GM19025 (cell line): ENCODE results near the gene HPSE2.
"Not testable (repeated sequence)": the region's sequence is repeated elsewhere in the genome, so short reads cannot be mapped to it uniquely, and the experiment has no call there.

Source experiments
- ATAC-seq: cut with Tn5 transposase; IDR thresholded peaks from one replicate; pipeline ENCODE4 v1.9.1; 2021; ENCODE audit warnings: mild to moderate bottlenecking, low read depth, moderate library complexity; ENCODE audit not compliant: unreplicated experiment

HPSE2 gene

GRCh38 chr10:99235658-99236626 is at the start of gene HPSE2:
Gene HPSE2, minus strand, starts transcription at chr10:99235852.
- no peak for ATAC-seq

- ATAC-seq = no peak
Measured at GRCh38 chr10:99280472-99280871, 44.8 kb upstream of the HPSE2 start.

GRCh38 chr10:99279626-99280111 is 44.0 kb upstream of the HPSE2 start:
- ATAC-seq = no peak

- no peak for ATAC-seq
Measured at GRCh38 chr10:99276848-99277486, 41.3 kb upstream of the HPSE2 start.

- no peak for ATAC-seq
Measured at GRCh38 chr10:99266383-99266782, 30.7 kb upstream of the HPSE2 start.

GRCh38 chr10:99248824-99249223 is 13.2 kb upstream of the HPSE2 start:
- ATAC-seq = no peak

- ATAC-seq = not testable (repeated sequence)
Measured at GRCh38 chr10:99247893-99248292, 12.2 kb upstream of the HPSE2 start.

- ATAC-seq = no peak
Measured at GRCh38 chr10:99236627-99237309, 1.1 kb upstream of the HPSE2 start.

- ATAC-seq = no peak
Measured at GRCh38 chr10:99234791-99235657, 628 bp downstream of the HPSE2 start.

- ATAC-seq = peak; percentile 92
Measured at GRCh38 chr10:99234041-99234790, 1.4 kb downstream of the HPSE2 start.

- no peak for ATAC-seq
Measured at GRCh38 chr10:99233689-99234037, 2.0 kb downstream of the HPSE2 start.

- no peak for ATAC-seq
Measured at GRCh38 chr10:99233000-99233688, 2.5 kb downstream of the HPSE2 start.

GRCh38 chr10:99232360-99232999 is 3.2 kb downstream of the HPSE2 start:
- ATAC-seq = no peak

- no peak for ATAC-seq
Measured at GRCh38 chr10:99224766-99225165, 10.9 kb downstream of the HPSE2 start.

- no peak for ATAC-seq
Measured at GRCh38 chr10:99207340-99207739, 28.3 kb downstream of the HPSE2 start.

- no peak for ATAC-seq
Measured at GRCh38 chr10:99203310-99203709, 32.3 kb downstream of the HPSE2 start.

GRCh38 chr10:99172950-99173349 is 62.7 kb downstream of the HPSE2 start:
- no peak for ATAC-seq

- ATAC-seq = no peak
Measured at GRCh38 chr10:99172128-99172738, 63.4 kb downstream of the HPSE2 start.
